SKM-1 treated with dmso at 0.1 percent for 144 hours (cell line): ENCODE measurements around the gene RRP8.

ENCODE experiments used
- DNase-seq: peaks from one replicate; lab custom pipeline; 2025; ENCODE audit not compliant: unreplicated experiment; lab: John Stamatoyannopoulos, UW

Gene RRP8

GRCh38 chr11:6603287-6604080, at the start of gene RRP8, which contains the start of gene ILK:
RRP8 (minus strand) TSS chr11:6603616; CDS start chr11:6603502, 114 bp downstream.
ILK (plus strand) TSS chr11:6603774; CDS start chr11:6604272, 498 bp downstream.
- peak; percentile 87 for DNase-seq

- DNase-seq, result no peak
Measured at GRCh38 chr11:6653097-6653496, 49.7 kb upstream of the RRP8 start.

- no peak for DNase-seq
Measured at GRCh38 chr11:6652182-6652581, 48.8 kb upstream of the RRP8 start.

- DNase-seq, result no peak
Measured at GRCh38 chr11:6650980-6651379, 47.6 kb upstream of the RRP8 start.

- DNase-seq, result no peak
Measured at GRCh38 chr11:6650104-6650503, 46.7 kb upstream of the RRP8 start.

- DNase-seq, result peak; percentile 32
Measured at GRCh38 chr11:6648501-6648900, 45.1 kb upstream of the RRP8 start.

- DNase-seq, result no peak
Measured at GRCh38 chr11:6647836-6648235, 44.4 kb upstream of the RRP8 start.

- DNase-seq, result peak; percentile 96
Measured at GRCh38 chr11:6646918-6647679, 43.7 kb upstream of the RRP8 start.

GRCh38 chr11:6646576-6646917, 43.1 kb upstream of the RRP8 start:
- peak; percentile 70 for DNase-seq

- peak; percentile 54 for DNase-seq
Measured at GRCh38 chr11:6646071-6646470, 42.7 kb upstream of the RRP8 start.

GRCh38 chr11:6642957-6643356, 39.5 kb upstream of the RRP8 start:
- DNase-seq, result no peak

GRCh38 chr11:6640985-6641701, 37.7 kb upstream of the RRP8 start:
- DNase-seq, result no peak

- DNase-seq, result no peak
Measured at GRCh38 chr11:6640036-6640984, 36.9 kb upstream of the RRP8 start.

- no peak for DNase-seq
Measured at GRCh38 chr11:6638429-6638828, 35.0 kb upstream of the RRP8 start.

GRCh38 chr11:6637871-6638270, 34.5 kb upstream of the RRP8 start:
- no peak for DNase-seq

GRCh38 chr11:6636480-6636879, 33.1 kb upstream of the RRP8 start:
- DNase-seq, result no peak

GRCh38 chr11:6635082-6635932, 31.9 kb upstream of the RRP8 start:
- peak; percentile 81 for DNase-seq

- DNase-seq, result no peak
Measured at GRCh38 chr11:6634534-6634933, 31.1 kb upstream of the RRP8 start.
